ENCODE data around the gene PALLD.
"Not testable (repeated sequence)": the region's sequence is repeated elsewhere in the genome, so short reads cannot be mapped to it uniquely, and the experiment has no call there.

PALLD gene

DNA sequence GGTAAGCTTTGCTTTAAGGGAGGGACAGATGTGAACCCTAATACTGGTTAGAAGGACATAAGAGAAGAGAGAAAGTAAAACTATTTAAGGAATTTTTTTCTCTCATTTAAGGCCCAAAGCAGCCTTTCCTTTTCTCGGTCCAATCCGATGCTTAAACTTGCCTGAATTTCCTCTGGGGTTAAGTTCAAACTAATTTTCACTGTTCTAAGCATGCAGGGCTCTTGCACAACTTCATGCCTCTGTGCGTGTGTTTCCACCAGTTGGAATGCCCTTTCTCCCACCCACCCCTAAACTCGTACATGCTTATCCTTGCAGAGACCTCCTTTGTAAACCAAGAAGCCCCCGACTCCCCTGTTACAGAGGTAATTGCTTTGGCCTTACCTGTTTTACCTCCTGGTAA is 308.5 kb downstream of the PALLD start:
- peak overlapping the region; percentile 6 for H3K27ac ChIP-seq (ENCODE audit: low read depth, low read length)
- no peaks in the 10 kb centered on the region for H3K9me3 ChIP-seq (ENCODE audit: control insufficient read depth, insufficient read depth, low read length)
- H3K9ac ChIP-seq (ENCODE audit: low read depth, low read length): no peak overlapping the region
- peaks cover 24% of the 10 kb centered on the region for H3K4me1 ChIP-seq (ENCODE audit: control insufficient read depth, insufficient read depth, low read length)
- no peaks in the 10 kb centered on the region for H3K27me3 ChIP-seq (ENCODE audit: control insufficient read depth, insufficient read depth, low read length)
- no peak overlapping the region for H3K4me3 ChIP-seq (ENCODE audit: low read depth, low read length)
- no peaks in the 10 kb centered on the region for H3K36me3 ChIP-seq (ENCODE audit: control insufficient read depth, insufficient read depth, low read length)

DNA sequence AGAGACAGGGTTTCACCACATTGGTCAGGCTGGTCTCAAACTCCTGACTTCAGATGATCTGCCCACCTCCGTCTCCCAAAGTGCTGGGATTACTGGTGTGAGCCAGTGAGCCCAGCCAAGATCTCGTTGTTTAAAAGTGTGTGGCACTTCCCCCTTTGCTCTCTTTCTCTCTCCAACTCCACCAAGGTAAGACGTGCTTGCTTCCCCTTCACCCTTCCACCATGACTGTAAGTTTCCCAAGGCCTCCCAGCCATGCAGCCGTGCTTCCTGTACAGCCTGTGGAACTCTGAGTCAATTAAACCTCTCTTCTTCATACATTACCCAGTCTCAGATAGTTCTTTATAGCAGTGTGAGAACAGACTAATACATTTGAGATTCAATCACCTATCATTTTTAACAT is 309.4 kb downstream of the PALLD start:
- not testable (repeated sequence) for H3K4me3 ChIP-seq (ENCODE audit: low read depth, low read length); H3K27me3 ChIP-seq (ENCODE audit: control insufficient read depth, insufficient read depth, low read length); H3K9ac ChIP-seq (ENCODE audit: low read depth, low read length); H3K27ac ChIP-seq (ENCODE audit: low read depth, low read length); H3K9me3 ChIP-seq (ENCODE audit: control insufficient read depth, insufficient read depth, low read length); H3K36me3 ChIP-seq (ENCODE audit: control insufficient read depth, insufficient read depth, low read length)
- peaks cover 24% of the 10 kb centered on the region for H3K4me1 ChIP-seq (ENCODE audit: control insufficient read depth, insufficient read depth, low read length)

DNA sequence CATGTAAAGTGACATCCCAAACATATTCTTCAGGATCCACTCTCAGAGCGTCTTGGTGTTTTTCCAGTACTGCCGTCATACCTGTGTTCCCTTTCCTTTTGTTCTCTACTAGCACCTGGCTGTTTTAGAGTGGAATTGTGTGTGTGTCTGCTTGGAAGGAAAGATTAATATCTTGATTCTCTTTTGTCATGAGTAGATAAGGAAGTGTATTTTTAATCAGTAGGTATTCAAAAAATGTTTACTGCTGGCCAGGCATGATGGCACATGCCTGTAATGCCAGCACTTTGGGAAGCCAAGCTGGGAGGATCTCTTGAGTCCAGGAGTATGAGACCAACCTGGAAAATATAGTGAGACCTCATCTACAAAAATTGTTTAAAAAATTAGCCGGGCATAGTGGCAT is 314.4 kb downstream of the PALLD start:
- no peaks in the 10 kb centered on the region for H3K9me3 ChIP-seq (ENCODE audit: control insufficient read depth, insufficient read depth, low read length)
- no peak overlapping the region for H3K27ac ChIP-seq (ENCODE audit: low read depth, low read length)
- no peaks in the 10 kb centered on the region for H3K36me3 ChIP-seq (ENCODE audit: control insufficient read depth, insufficient read depth, low read length)
- H3K4me1 ChIP-seq (ENCODE audit: control insufficient read depth, insufficient read depth, low read length): peaks cover 19% of the 10 kb centered on the region
- H3K4me3 ChIP-seq (ENCODE audit: low read depth, low read length): no peak overlapping the region
- H3K27me3 ChIP-seq (ENCODE audit: control insufficient read depth, insufficient read depth, low read length): no peaks in the 10 kb centered on the region
- H3K9ac ChIP-seq (ENCODE audit: low read depth, low read length): no peak overlapping the region

DNA sequence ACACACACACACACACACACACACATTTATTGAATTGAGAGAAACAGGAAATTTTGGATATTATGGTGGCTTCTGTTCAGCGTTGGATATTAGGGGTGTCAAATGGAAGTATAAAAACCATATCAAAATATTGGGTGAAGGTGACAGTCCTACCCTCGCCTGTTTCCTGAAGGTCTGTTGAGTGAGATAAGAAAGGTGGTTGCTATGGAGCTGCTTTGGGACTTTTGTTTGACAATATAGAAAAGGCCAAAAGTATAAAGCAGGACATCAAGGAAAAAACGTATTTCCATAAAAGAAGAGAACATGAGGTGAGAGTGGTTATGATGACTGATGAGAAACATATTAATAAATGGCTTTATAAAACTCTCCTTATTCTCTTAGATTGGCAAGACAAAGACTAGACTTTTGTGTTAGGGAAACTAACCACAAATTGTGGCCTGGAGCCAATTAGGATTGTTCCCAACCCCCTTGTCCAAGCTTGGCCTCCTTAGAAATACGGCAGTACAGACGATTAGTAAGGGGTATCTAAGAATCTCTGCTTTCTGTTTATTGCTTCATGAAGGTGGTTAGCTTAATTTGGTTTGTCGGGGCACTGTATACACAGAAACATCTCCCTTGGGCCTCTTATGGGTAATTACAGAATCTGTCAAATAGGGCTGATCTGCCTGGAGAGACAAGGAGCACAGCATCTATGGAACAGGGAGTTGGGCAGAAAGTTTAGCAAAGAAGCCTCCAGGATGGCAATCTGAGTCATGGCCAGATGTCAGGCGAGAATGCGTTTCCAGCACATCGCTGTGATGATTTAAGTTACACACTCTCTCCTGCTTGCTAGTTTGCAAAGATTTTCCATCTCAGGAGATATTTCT is 315.2 kb downstream of the PALLD start:
- Histone ChIP-seq H3K36me3 (ENCODE audit: control insufficient read depth, insufficient read depth, low read length) (no peaks in the 10 kb centered on the region), H3K9me3 (ENCODE audit: control insufficient read depth, insufficient read depth, low read length) (no peaks in the 10 kb centered on the region), H3K9ac (ENCODE audit: low read depth, low read length) (no peak overlapping the region), H3K27ac (ENCODE audit: low read depth, low read length) (no peak overlapping the region), H3K27me3 (ENCODE audit: control insufficient read depth, insufficient read depth, low read length) (no peaks in the 10 kb centered on the region), H3K4me3 (ENCODE audit: low read depth, low read length) (no peak overlapping the region), H3K4me1 (ENCODE audit: control insufficient read depth, insufficient read depth, low read length) (peaks cover 25% of the 10 kb centered on the region)

DNA sequence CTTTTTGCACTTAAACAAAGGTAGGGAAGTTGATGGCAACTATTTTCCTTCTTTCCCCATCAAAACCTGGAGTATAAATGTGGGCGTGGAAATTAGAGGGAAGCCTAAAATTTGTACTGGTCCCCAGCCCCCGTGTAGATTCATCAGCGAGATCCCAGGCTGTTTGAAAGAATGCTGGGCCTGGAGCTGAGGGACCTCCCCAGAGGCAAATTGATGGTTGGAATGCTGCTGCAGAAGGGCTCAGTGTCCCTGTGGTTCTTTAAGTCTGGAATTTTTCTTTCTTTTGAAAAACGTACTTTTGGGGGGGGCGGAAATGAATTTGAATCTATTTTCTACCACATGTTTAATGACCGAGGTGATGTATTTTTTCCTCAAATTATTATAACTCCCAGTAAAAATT is 316.0 kb downstream of the PALLD start:
- H3K9me3 ChIP-seq (ENCODE audit: control insufficient read depth, insufficient read depth, low read length): no peaks in the 10 kb centered on the region
- H3K4me3 ChIP-seq (ENCODE audit: low read depth, low read length): no peak overlapping the region
- H3K27ac ChIP-seq (ENCODE audit: low read depth, low read length): no peak overlapping the region
- peaks cover 33% of the 10 kb centered on the region for H3K4me1 ChIP-seq (ENCODE audit: control insufficient read depth, insufficient read depth, low read length)
- H3K27me3 ChIP-seq (ENCODE audit: control insufficient read depth, insufficient read depth, low read length): no peaks in the 10 kb centered on the region
- H3K9ac ChIP-seq (ENCODE audit: low read depth, low read length): no peak overlapping the region
- no peaks in the 10 kb centered on the region for H3K36me3 ChIP-seq (ENCODE audit: control insufficient read depth, insufficient read depth, low read length)

DNA sequence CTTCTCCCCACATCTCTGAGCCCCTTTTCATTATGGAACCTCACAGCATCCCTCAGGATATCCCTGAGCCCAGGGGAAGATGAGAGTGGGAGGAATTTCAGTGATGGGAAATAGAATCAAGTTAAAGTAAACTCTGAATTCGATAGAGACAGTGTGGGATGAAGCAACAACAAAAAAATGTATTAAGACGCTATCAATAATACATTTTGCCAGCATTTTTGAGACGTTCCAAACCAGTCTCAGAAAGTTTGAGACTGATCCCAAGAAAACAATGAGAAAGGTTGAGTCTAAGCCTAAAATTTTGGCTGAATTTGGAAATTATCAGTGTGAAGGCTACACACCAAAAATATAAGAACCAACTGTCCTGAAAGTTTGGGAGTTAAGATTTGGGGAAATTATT is 317.0 kb downstream of the PALLD start:
- Histone ChIP-seq H3K9me3 (ENCODE audit: control insufficient read depth, insufficient read depth, low read length) (no peaks in the 10 kb centered on the region), H3K36me3 (ENCODE audit: control insufficient read depth, insufficient read depth, low read length) (no peaks in the 10 kb centered on the region), H3K4me1 (ENCODE audit: control insufficient read depth, insufficient read depth, low read length) (peaks cover 35% of the 10 kb centered on the region), H3K27ac (ENCODE audit: low read depth, low read length) (no peak overlapping the region), H3K27me3 (ENCODE audit: control insufficient read depth, insufficient read depth, low read length) (no peaks in the 10 kb centered on the region), H3K4me3 (ENCODE audit: low read depth, low read length) (no peak overlapping the region), H3K9ac (ENCODE audit: low read depth, low read length) (no peak overlapping the region)

DNA sequence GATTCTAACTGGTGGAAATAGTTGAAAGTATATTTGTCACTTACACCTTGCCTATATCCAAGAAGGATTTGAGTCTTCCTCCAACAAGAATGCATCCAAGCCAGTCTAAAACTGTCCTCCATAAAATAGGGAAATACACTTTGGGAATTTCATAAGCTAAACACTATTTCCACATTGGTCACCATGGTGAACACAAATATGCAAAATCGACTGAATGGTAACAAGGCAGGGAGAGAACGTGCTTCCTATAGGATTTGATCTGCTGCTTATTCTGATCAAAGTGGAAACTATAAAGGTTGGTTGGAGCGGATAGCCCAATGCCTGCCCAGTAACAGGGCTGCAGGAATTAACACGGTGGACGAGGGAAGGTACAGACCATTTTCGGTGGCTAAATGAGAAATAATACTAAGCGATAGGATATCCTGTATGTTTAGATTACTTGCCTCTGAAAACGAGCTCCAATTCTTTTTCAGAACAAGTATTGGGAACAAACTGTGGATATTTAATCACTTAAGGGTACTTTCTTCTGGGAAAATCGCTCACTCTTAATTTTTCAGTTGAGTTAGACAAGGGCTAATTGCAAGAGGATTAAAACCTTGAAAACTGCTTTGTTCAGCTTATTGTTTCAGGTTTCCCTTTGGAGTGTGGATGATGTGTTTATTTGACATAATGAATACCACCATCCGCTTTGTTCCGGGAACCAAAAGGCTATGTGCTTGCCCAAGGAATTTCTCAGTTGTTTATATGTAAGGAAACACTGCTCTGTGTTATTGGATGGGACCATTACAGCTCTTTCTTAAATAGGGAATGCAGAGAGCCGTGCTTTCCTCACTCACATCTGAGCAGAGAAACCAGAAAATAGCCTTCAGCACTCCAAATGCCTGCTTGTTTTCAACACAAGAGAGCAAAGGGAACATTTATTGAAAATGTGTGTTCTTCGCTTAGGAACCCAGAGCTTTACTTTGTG is 318.8 kb downstream of the PALLD start:
- Histone ChIP-seq H3K4me3 (ENCODE audit: low read depth, low read length) (no peak overlapping the region), H3K27ac (ENCODE audit: low read depth, low read length) (peak overlapping the region; percentile 86), H3K9ac (ENCODE audit: low read depth, low read length) (peak overlapping the region; percentile 45)

DNA sequence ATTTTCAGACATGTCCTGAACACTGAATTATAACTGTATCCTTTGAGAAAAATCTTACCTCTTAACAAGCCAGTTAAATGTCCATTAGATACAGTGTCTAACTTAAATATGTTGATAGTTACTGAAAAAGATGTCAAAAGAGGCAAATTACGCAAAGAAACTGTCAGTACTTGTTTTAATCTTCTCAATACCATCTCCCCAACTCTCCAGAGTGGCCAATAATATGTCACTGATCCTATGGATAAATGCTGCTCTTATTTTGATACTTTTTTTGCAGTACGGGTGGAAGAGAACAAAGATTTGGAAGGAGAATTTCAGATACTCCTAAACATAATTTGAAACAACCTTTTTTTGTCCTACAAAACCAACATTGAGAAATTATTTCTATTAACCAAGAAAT is 320.5 kb downstream of the PALLD start:
- no peaks in the 10 kb centered on the region for H3K27me3 ChIP-seq (ENCODE audit: control insufficient read depth, insufficient read depth, low read length)
- no peaks in the 10 kb centered on the region for H3K9me3 ChIP-seq (ENCODE audit: control insufficient read depth, insufficient read depth, low read length)
- peak overlapping the region; percentile 86 for H3K27ac ChIP-seq (ENCODE audit: low read depth, low read length)
- peak overlapping the region; percentile 7; the same call in 1 of the 2 replicates for H3K4me3 ChIP-seq (ENCODE audit: low read depth, low read length)
- H3K4me1 ChIP-seq (ENCODE audit: control insufficient read depth, insufficient read depth, low read length): peaks cover 47% of the 10 kb centered on the region
- no peak overlapping the region for H3K9ac ChIP-seq (ENCODE audit: low read depth, low read length)
- no peaks in the 10 kb centered on the region for H3K36me3 ChIP-seq (ENCODE audit: control insufficient read depth, insufficient read depth, low read length)

More for the DNA sequence above, 318.8 kb downstream of the PALLD start:
- Histone ChIP-seq H3K27me3 (ENCODE audit: control insufficient read depth, insufficient read depth, low read length) (no peaks in the 10 kb centered on the region), H3K36me3 (ENCODE audit: control insufficient read depth, insufficient read depth, low read length) (no peaks in the 10 kb centered on the region), H3K4me1 (ENCODE audit: control insufficient read depth, insufficient read depth, low read length) (peaks cover 42% of the 10 kb centered on the region), H3K9me3 (ENCODE audit: control insufficient read depth, insufficient read depth, low read length) (no peaks in the 10 kb centered on the region)

DNA sequence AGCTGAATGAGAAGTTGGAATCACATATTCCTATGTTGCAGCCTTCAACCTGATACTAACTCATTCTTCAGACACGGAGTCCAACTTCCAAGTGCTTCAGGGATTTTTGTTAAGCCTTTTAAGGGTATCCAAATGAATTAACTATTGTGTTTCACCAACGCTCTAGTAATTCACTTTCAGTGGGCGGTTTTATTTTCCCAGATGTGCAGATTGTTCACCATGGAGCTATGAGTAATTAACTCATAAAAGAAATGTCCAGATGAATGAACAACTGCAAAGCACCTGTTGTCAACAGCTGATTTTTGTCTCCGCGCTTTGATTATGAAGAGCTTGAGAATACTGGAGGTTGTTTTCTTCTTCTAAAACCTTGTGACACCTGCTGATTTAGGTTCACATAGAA is 325.6 kb downstream of the PALLD start:
- peaks cover 21% of the 10 kb centered on the region for H3K4me1 ChIP-seq (ENCODE audit: control insufficient read depth, insufficient read depth, low read length)
- H3K27me3 ChIP-seq (ENCODE audit: control insufficient read depth, insufficient read depth, low read length): no peaks in the 10 kb centered on the region
- H3K27ac ChIP-seq (ENCODE audit: low read depth, low read length): no peak overlapping the region
- H3K4me3 ChIP-seq (ENCODE audit: low read depth, low read length): no peak overlapping the region
- no peaks in the 10 kb centered on the region for H3K9me3 ChIP-seq (ENCODE audit: control insufficient read depth, insufficient read depth, low read length)
- no peaks in the 10 kb centered on the region for H3K36me3 ChIP-seq (ENCODE audit: control insufficient read depth, insufficient read depth, low read length)
- H3K9ac ChIP-seq (ENCODE audit: low read depth, low read length): no peak overlapping the region

DNA sequence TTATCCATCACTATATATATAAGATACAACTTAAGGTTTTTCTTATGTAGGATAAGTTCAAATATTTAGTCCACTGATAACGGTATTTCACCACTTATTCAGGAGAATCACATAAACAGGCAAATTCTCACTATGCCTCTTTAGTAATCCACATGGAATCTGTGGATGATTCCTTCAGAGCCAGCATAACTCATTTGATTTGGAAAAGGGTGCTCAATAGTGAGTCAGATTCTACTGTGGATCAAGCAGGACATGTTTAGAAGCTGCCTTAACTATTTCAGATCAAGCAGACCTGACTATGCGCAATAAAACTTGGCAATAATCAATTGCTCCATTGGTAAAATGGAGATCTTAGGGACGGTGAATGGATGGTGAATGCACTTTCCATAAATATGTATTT is 329.1 kb downstream of the PALLD start:
- H3K36me3 ChIP-seq (ENCODE audit: control insufficient read depth, insufficient read depth, low read length): no peaks in the 10 kb centered on the region
- no peak overlapping the region for H3K9ac ChIP-seq (ENCODE audit: low read depth, low read length)
- H3K27ac ChIP-seq (ENCODE audit: low read depth, low read length): no peak overlapping the region
- H3K4me3 ChIP-seq (ENCODE audit: low read depth, low read length): no peak overlapping the region
- peaks cover 7% of the 10 kb centered on the region for H3K27me3 ChIP-seq (ENCODE audit: control insufficient read depth, insufficient read depth, low read length)
- no peaks in the 10 kb centered on the region for H3K9me3 ChIP-seq (ENCODE audit: control insufficient read depth, insufficient read depth, low read length)
- peaks cover 9% of the 10 kb centered on the region for H3K4me1 ChIP-seq (ENCODE audit: control insufficient read depth, insufficient read depth, low read length)

DNA sequence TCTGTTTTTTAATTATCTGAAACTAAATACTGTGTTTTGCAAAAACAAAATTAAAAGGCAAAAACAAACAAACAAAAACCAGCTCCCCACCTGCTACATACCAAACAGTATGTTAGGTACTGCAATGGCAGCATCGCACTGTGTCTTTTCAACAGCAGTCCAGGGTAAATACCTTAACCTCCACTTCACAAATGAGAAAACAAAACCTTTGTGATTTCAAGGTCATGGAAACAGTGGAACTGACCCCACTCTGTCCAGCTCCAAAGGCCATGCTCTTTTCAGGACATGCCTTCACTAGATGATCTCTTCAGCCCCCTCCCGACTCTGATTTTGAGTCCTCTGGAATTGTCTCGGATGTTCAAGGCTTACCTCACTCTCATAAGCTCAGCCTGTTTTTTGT is 329.8 kb downstream of the PALLD start:
- Histone ChIP-seq H3K27ac (ENCODE audit: low read depth, low read length) (no peak overlapping the region), H3K4me1 (ENCODE audit: control insufficient read depth, insufficient read depth, low read length) (peaks cover 15% of the 10 kb centered on the region), H3K27me3 (ENCODE audit: control insufficient read depth, insufficient read depth, low read length) (peaks cover 13% of the 10 kb centered on the region), H3K9ac (ENCODE audit: low read depth, low read length) (no peak overlapping the region), H3K36me3 (ENCODE audit: control insufficient read depth, insufficient read depth, low read length) (no peaks in the 10 kb centered on the region), H3K9me3 (ENCODE audit: control insufficient read depth, insufficient read depth, low read length) (no peaks in the 10 kb centered on the region), H3K4me3 (ENCODE audit: low read depth, low read length) (no peak overlapping the region)

Data from HUES48 (cell line).